ENCODE data around the gene WDR87. TPM values are rescaled to one million over a fixed set of nuclear protein-coding genes. Genes with fewer than 3 reads are reported as not detected.

The WDR87 gene
- total and polyA plus RNA-seq, 4 donors, result not detected

- Histone ChIP-seq H3K27me3 (ENCODE audit: control insufficient read depth in 4 of 4, insufficient read depth in 4 of 4, low read length in 3 of 4) (no peaks in the 10 kb centered on the region), H3K9ac (ENCODE audit: low read depth in 1 of 2, low read length in 2 of 2) (no peak overlapping the region), H3K4me3 (ENCODE audit: low read depth in 1 of 3, low read length in 3 of 3) (no peak overlapping the region), H3K9me3 (ENCODE audit: control insufficient read depth in 4 of 4, low read length in 3 of 4) (no peaks in the 10 kb centered on the region), H3K36me3 (ENCODE audit: control insufficient read depth in 4 of 4, insufficient read depth in 3 of 4, low read depth in 1 of 4, low read length in 3 of 4) (peaks cover 0 to 2% (median 0%) of the 10 kb centered on the region in 4 donors), H3K27ac (ENCODE audit: low read depth in 1 of 2, low read length in 2 of 2) (no peak overlapping the region), H3K4me1 (ENCODE audit: control insufficient read depth in 4 of 4, insufficient read depth in 4 of 4, low read length in 3 of 4) (no peaks in the 10 kb centered on the region)
- no peak for DNase-seq (ENCODE audit: low spot score)
- WGBS, result 74% methylated on average over 2 of the region's 2 CpGs
- TF ChIP-seq MAX (IDR thresholded peaks at IDR 0.05) (no peak), SP1 (IDR thresholded peaks at IDR 0.05) (no peak), FOXA2 (IDR thresholded peaks at IDR 0.05) (no peak), YY1 (IDR thresholded peaks at IDR 0.05) (no peak), RAD21 (IDR thresholded peaks at IDR 0.05) (no peak), ZBTB33 (IDR thresholded peaks at IDR 0.05) (no peak), HNF4A (conservative IDR thresholded peaks at IDR 0.05) (no peak), CTCF (IDR thresholded peaks at IDR 0.05; ENCODE audit: low read depth, low read length, missing input control) (no peak), JUND (IDR thresholded peaks at IDR 0.05) (no peak), HNF4G (IDR thresholded peaks at IDR 0.05) (no peak), EGR1 (IDR thresholded peaks at IDR 0.05; ENCODE audit: low read depth in 2 of 2) (no peak), RXRA (IDR thresholded peaks at IDR 0.05) (no peak), FOXA1 (IDR thresholded peaks at IDR 0.05) (no peak), NR2F2 (IDR thresholded peaks at IDR 0.05) (no peak), GABPA (IDR thresholded peaks at IDR 0.05 in 1 of 2, conservative IDR thresholded peaks at IDR 0.05 in 1 of 2) (no peak)
These were observed 8.5 kb upstream of the WDR87 start for GRCh38 chr19:37914908-37915307.

- H3K4me1 ChIP-seq (ENCODE audit: control insufficient read depth in 4 of 4, insufficient read depth in 4 of 4, low read length in 3 of 4), result peaks cover 0 to 19% (median 13%) of the 10 kb centered on the region in 4 donors
- WGBS, result 81% methylated on average over 6 of the region's 6 CpGs
- no peaks in the 10 kb centered on the region for H3K36me3 ChIP-seq (ENCODE audit: control insufficient read depth in 4 of 4, insufficient read depth in 3 of 4, low read depth in 1 of 4, low read length in 3 of 4)
- H3K9me3 ChIP-seq (ENCODE audit: control insufficient read depth in 4 of 4, low read length in 3 of 4), result no peaks in the 10 kb centered on the region
- H3K4me3 ChIP-seq (ENCODE audit: low read depth in 1 of 3, low read length in 3 of 3), result no peak overlapping the region
- TF ChIP-seq HNF4G (IDR thresholded peaks at IDR 0.05), result no peak
- TF ChIP-seq REST (IDR thresholded peaks at IDR 0.05), result no peak
- no peak for TF ChIP-seq ATF3 (IDR thresholded peaks at IDR 0.05)
- no peak for TF ChIP-seq FOXA1 (IDR thresholded peaks at IDR 0.05)
- no peak for TF ChIP-seq CTCF (IDR thresholded peaks at IDR 0.05; ENCODE audit: low read depth, low read length, missing input control)
- no peak for TF ChIP-seq JUND (IDR thresholded peaks at IDR 0.05)
- TF ChIP-seq NR2F2 (IDR thresholded peaks at IDR 0.05), result no peak
- TF ChIP-seq ZBTB33 (IDR thresholded peaks at IDR 0.05), result no peak
- TF ChIP-seq FOXA2 (IDR thresholded peaks at IDR 0.05), result no peak
- no peak for TF ChIP-seq GABPA (IDR thresholded peaks at IDR 0.05 in 1 of 2, conservative IDR thresholded peaks at IDR 0.05 in 1 of 2)
- TF ChIP-seq SP1 (IDR thresholded peaks at IDR 0.05), result no peak
- TF ChIP-seq HNF4A (conservative IDR thresholded peaks at IDR 0.05), result no peak
- TF ChIP-seq RAD21 (IDR thresholded peaks at IDR 0.05), result no peak
- no peak for TF ChIP-seq YY1 (IDR thresholded peaks at IDR 0.05)
- TF ChIP-seq TAF1 (conservative IDR thresholded peaks at IDR 0.05), result no peak
- TF ChIP-seq RXRA (IDR thresholded peaks at IDR 0.05), result no peak
- no peak for TF ChIP-seq EGR1 (IDR thresholded peaks at IDR 0.05; ENCODE audit: low read depth in 2 of 2)
- no peak for TF ChIP-seq MAX (IDR thresholded peaks at IDR 0.05)
- no peaks in the 10 kb centered on the region for H3K27me3 ChIP-seq (ENCODE audit: control insufficient read depth in 4 of 4, insufficient read depth in 4 of 4, low read length in 3 of 4)
- no peak for DNase-seq (ENCODE audit: low spot score)
- no peak overlapping the region for H3K9ac ChIP-seq (ENCODE audit: low read depth in 1 of 2, low read length in 2 of 2)
- H3K27ac ChIP-seq (ENCODE audit: low read depth in 1 of 2, low read length in 2 of 2), result no peak overlapping the region
These were observed 3.3 kb upstream of the WDR87 start for GRCh38 chr19:37909661-37910199.
